MCF 10A (cell line): ENCODE measurements around the gene WDR48. TPM values are rescaled to one million over a fixed set of nuclear protein-coding genes. Genes with fewer than 3 reads are reported as not detected.

Experiments
- BruUV-seq: library from RNA; stranded (reverse); fragments of 400-500 nt; replicated peaks from 2 replicates; lab custom pipeline; 2021; lab: Mats Ljungman, UMichigan
- CTCF ChIA-PET: fragments of 300-600 bp; sonication (Branson Sonifier 250); formaldehyde crosslinking; extraction: SDS; loops from one replicate; lab custom pipeline; 2021; ENCODE audit warnings: antibody characterized with exemption, inconsistent platforms; lab: Yijun Ruan, JAX
- POLR2A ChIA-PET: fragments of 300-600, 350-650 bp; sonication (Branson Sonifier 250); formaldehyde crosslinking; extraction: SDS; loops from one replicate; lab custom pipeline; 2020; ENCODE audit warnings: antibody characterized with exemption, inconsistent platforms; lab: Yijun Ruan, JAX
- DNase-seq: peaks from one replicate; pipeline ENCODE4 v3.0.0-alpha.2; 2018; ENCODE audit not compliant: unreplicated experiment
- H3K27ac Mint-ChIP-seq: one replicate; pipeline ENCODE4 v1.8.0; 2022; ENCODE audit warnings: mild to moderate bottlenecking, low read depth, mixed read lengths; ENCODE audit not compliant: unreplicated experiment
- H3K27me3 Mint-ChIP-seq: one replicate; pipeline ENCODE4 v1.8.0; 2022; ENCODE audit warnings: mixed read lengths; ENCODE audit not compliant: insufficient read depth, unreplicated experiment
- H3K36me3 Mint-ChIP-seq: one replicate; pipeline ENCODE4 v1.8.0; 2022; ENCODE audit warnings: mild to moderate bottlenecking, moderate library complexity, mixed read lengths; ENCODE audit not compliant: insufficient read depth, unreplicated experiment
- H3K4me1 Mint-ChIP-seq: one replicate; pipeline ENCODE4 v1.8.0; 2022; ENCODE audit warnings: mixed read lengths; ENCODE audit not compliant: insufficient read depth, unreplicated experiment
- H3K4me3 Mint-ChIP-seq: one replicate; pipeline ENCODE4 v1.8.0; 2022; ENCODE audit warnings: mild to moderate bottlenecking, moderate library complexity, mixed read lengths; ENCODE audit not compliant: unreplicated experiment
- H3K9me3 Mint-ChIP-seq: one replicate; pipeline ENCODE4 v1.8.0; 2022; ENCODE audit warnings: mixed read lengths; ENCODE audit not compliant: unreplicated experiment
- intact Hi-C: fragments of 100-400 bp; cut with micrococcal nuclease; formaldehyde crosslinking; loops from 2 replicates; pipeline ENCODE4 v1.14.1; 2022
- microRNA-seq: library from miRNA; unstranded; fragments of <30 nt; microRNA quantifications from one replicate; pipeline ENCODE4 v1.2.0, GENCODE V29; 2022
- total RNA-seq: library from RNA; stranded (reverse); gene quantifications from 2 replicates; pipeline ENCODE4 v1.2.3, GENCODE V29; 2022
- TF ChIP-seq, protein P1 (sequence below): fragments of 200-600 bp; IDR thresholded peaks from one replicate; pipeline ENCODE4 v1.8.0; 2022; ENCODE audit warnings: antibody characterized with exemption, mild to moderate bottlenecking; ENCODE audit not compliant: unreplicated experiment

Gene WDR48
- total RNA-seq, 1 experiment from 2014 or later, result 26.0 TPM

DNA sequence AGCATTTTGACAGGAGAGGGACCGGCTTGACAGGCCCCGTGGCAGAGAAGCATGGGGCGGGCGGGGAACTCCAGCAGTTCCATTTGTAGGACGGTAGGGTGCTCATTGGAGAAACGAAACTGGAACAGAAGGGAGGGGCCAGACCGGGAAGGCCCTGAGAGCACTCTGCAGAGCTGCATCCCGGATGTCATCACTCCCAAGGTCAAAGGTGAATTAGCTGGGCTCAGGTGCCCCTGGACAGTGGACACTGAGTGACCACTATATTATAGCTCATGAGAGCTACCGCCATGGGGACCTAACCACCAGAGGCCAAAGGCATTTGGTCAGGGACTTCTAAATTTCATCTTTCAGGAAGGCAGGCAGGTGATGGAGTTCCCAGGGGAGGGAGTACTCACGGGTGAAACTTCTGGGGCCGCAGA lies 94.3 kb downstream of the WDR48 start:
- TF ChIP-seq, protein P1, sequence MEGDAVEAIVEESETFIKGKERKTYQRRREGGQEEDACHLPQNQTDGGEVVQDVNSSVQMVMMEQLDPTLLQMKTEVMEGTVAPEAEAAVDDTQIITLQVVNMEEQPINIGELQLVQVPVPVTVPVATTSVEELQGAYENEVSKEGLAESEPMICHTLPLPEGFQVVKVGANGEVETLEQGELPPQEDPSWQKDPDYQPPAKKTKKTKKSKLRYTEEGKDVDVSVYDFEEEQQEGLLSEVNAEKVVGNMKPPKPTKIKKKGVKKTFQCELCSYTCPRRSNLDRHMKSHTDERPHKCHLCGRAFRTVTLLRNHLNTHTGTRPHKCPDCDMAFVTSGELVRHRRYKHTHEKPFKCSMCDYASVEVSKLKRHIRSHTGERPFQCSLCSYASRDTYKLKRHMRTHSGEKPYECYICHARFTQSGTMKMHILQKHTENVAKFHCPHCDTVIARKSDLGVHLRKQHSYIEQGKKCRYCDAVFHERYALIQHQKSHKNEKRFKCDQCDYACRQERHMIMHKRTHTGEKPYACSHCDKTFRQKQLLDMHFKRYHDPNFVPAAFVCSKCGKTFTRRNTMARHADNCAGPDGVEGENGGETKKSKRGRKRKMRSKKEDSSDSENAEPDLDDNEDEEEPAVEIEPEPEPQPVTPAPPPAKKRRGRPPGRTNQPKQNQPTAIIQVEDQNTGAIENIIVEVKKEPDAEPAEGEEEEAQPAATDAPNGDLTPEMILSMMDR, result no peak
- ChIA-PET POLR2A (interaction anchor here (0.6 to 1.9 kb wide), 4 partner anchors 21 to 49 kb away, joined by 3 to 5 read pairs (median 4); partner anchors contain the start of genes GORASP1 and TTC21A), CTCF (interaction anchor here (0.5 to 1.7 kb wide), 8 partner anchors 16 to 145 kb away, joined by 3 to 7 read pairs (median 4); no protein-coding TSS in a partner anchor)
- no TSS peak for BruUV-seq
- Mint-ChIP-seq H3K4me3 (no peak overlapping the region), H3K4me1 (peaks cover 61% of the 10 kb centered on the region), H3K27ac (no peak overlapping the region), H3K27me3 (no peaks in the 10 kb centered on the region), H3K36me3 (peaks cover 47% of the 10 kb centered on the region), H3K9me3 (no peaks in the 10 kb centered on the region)
- intact Hi-C loops, result no loop called here
- no peak for DNase-seq

Small RNA genes within 50 kb of the gene (microRNA-seq; reads per million reads assigned to microRNA genes)
- not detected for gene MIR6822

Other genes with a start within 250 kb of the WDR48 start
- not detected in 2 replicates for gene SCN10A, start 235.8 kb upstream of the WDR48 start, total RNA-seq
- gene SCN11A, start 72 bp upstream of the WDR48 start, total RNA-seq, result 0.05 TPM in 1 of 2 replicates, not detected in the other
- 34.4 and 40.7 TPM in 2 replicates for gene GORASP1, start 55.6 kb downstream of the WDR48 start, total RNA-seq
- 2.1 and 5.4 TPM in 2 replicates for gene TTC21A, start 55.7 kb downstream of the WDR48 start, total RNA-seq
- 11.9 and 14.3 TPM in 2 replicates for gene CSRNP1, start 101.6 kb downstream of the WDR48 start, total RNA-seq
- not detected in 2 replicates for gene XIRP1, start 140.6 kb downstream of the WDR48 start, total RNA-seq
- gene CX3CR1, start 228.0 kb downstream of the WDR48 start, total RNA-seq, result not detected in 2 replicates